Activated T-cell treated with anti-CD3 and anti-CD28 coated beads, Interleukin-2, amount 50 U/mL, for 24 hours (primary cell): ENCODE measurements around the gene CIT.
"Not testable (repeated sequence)": the region's sequence is repeated elsewhere in the genome, so short reads cannot be mapped to it uniquely, and the experiment has no call there.

Source experiments
- DNase-seq: peaks from one replicate; pipeline ENCODE4 v3.0.0-alpha.2; 2020
- H3K27ac Mint-ChIP-seq: 2 replicates; pipeline ENCODE4 v1.8.0; 2020; ENCODE audit warnings: mild to moderate bottlenecking, mixed read lengths
- H3K27me3 Mint-ChIP-seq: 2 replicates; pipeline ENCODE4 v1.8.0; 2020; ENCODE audit warnings: mixed read lengths
- H3K36me3 Mint-ChIP-seq: 2 replicates; pipeline ENCODE4 v1.8.0; 2020; ENCODE audit warnings: low read depth, mixed read lengths
- H3K4me1 Mint-ChIP-seq: 2 replicates; pipeline ENCODE4 v1.8.0; 2020; ENCODE audit warnings: low read depth, mixed read lengths
- H3K4me3 Mint-ChIP-seq: 2 replicates; pipeline ENCODE4 v1.8.0; 2020; ENCODE audit warnings: mild to moderate bottlenecking, moderate library complexity, mixed read lengths
- H3K9me3 Mint-ChIP-seq: 2 replicates; pipeline ENCODE4 v1.8.0; 2020; ENCODE audit warnings: mixed read lengths

The CIT gene

GRCh38 chr12:119667577-119668323 lies 209.4 kb downstream of the CIT start, which contains the start of gene PRKAB1:
Gene PRKAB1 (plus strand): TSS chr12:119668133. CDS start chr12:119668245, 112 bp downstream.
- Mint-ChIP-seq H3K4me1 (peaks cover 55% of the 10 kb centered on the region), H3K9me3 (no peaks in the 10 kb centered on the region), H3K4me3 (peak within 1 kb of the TSS; percentile 94), H3K27me3 (no peaks in the 10 kb centered on the region), H3K27ac (peak within 1 kb of the TSS; percentile 96), H3K36me3 (peaks cover 43% of the 10 kb centered on the region)
- peak; percentile 96 for DNase-seq

DNA sequence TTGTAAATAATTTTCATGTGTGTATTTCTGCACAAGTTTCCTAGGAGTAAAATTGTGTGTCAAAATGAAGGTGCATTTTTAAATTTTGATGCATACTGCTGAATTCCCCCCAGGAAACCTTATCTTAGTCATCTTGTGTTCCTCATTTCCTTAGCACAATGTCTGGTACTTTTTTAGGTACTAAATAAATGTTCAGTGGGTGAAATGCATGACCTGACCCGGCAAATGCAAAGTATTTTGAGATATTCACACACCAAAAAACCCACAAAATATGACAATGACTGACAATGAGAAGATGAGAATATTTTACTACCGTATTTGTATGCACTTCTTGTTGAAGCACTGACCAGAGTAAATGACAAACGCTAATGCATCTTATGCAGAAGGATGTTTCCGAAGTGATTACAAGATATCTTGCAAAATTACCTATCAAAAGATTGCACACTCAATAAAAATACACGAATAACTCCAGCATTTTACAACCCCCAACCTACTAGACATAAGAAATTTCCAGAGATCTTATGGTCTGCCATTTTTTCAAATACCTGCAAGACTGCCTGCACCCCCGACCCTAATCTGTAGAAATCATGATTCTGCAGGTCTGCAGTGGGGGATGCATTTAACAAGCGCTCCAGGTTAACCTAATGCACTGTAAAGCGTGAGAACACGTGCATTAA lies 210.1 kb downstream of the CIT start:
- H3K27ac Mint-ChIP-seq = peak overlapping the region; percentile 96
- no peak for DNase-seq
- H3K27me3 Mint-ChIP-seq = no peaks in the 10 kb centered on the region
- peak overlapping the region; percentile 94 for H3K4me3 Mint-ChIP-seq
- H3K9me3 Mint-ChIP-seq = no peaks in the 10 kb centered on the region
- H3K4me1 Mint-ChIP-seq = peaks cover 48% of the 10 kb centered on the region
- H3K36me3 Mint-ChIP-seq = peaks cover 36% of the 10 kb centered on the region

DNA sequence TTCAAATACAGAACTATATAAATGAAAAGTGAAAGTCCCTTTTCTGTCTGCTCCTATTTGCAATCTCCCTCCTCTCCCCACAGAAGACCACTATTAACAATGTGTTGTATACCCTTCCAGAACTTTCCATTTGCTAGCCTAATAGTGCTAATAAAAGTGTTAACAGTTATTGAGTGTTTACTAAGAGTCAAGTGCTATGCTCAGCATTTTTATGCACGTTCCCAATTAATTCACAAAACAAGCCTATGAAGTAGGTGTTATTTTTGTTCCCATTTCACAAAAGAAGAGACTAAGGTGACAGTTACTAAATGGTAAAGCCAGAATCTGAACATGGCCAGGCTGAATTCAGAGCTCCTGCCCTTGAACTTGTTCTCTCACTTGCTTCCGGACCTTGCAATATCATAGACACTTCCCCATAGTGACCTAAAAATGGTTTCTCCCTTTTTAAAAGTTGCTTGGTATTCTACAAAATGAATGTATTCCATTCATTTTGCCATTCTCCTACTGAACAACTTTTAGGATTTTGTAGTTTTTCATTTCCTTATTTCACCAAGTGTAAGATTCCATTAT lies 210.8 kb downstream of the CIT start:
- Mint-ChIP-seq H3K27me3 (no peaks in the 10 kb centered on the region), H3K4me3 (peak overlapping the region; percentile 94), H3K9me3 (no peaks in the 10 kb centered on the region), H3K27ac (peak overlapping the region; percentile 55), H3K4me1 (peaks cover 41% of the 10 kb centered on the region), H3K36me3 (peaks cover 29% of the 10 kb centered on the region)
- DNase-seq = no peak

DNA sequence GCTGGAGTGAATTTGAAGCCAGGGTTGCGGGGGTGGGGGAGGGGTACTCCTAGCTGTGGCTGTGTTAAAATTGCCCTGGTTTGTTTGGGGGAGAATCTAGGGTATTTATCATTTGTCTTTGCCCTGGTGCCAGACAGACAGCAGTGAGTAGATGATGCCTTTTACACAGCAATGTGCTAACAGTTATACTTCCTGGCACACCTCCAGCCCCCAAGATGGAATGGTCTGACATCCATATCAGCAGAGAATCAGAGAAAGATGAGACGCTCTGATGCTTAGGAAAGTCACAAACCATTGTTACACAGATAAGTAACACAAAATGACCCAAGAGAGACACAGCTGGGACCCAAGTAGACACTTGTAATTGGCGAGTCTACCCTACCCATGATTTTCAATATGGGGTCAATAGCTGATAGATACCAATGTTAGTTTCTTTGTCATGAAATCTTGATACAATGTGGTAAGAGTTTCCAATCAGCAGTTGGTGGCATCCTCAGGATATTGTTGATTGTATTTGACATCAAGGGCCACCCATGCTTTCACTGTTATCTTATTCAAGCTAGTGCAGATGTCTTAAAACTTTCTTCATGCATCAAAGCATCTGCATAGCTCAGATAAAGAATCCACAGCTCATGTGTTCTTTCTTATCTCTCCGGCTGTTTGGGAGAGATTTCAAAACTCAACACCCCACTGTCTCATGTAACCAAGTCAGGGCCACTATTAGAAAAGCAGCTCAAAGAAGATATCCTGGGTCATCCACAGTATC lies 211.8 kb downstream of the CIT start:
- Mint-ChIP-seq H3K4me1 (peaks cover 32% of the 10 kb centered on the region), H3K27me3 (no peaks in the 10 kb centered on the region), H3K27ac (no peak overlapping the region), H3K4me3 (no peak overlapping the region), H3K9me3 (no peaks in the 10 kb centered on the region), H3K36me3 (peaks cover 19% of the 10 kb centered on the region)
- DNase-seq = no peak

GRCh38 chr12:119664642-119665041 lies 212.5 kb downstream of the CIT start:
- H3K27ac Mint-ChIP-seq = no peak overlapping the region
- peaks cover 12% of the 10 kb centered on the region for H3K36me3 Mint-ChIP-seq

DNA sequence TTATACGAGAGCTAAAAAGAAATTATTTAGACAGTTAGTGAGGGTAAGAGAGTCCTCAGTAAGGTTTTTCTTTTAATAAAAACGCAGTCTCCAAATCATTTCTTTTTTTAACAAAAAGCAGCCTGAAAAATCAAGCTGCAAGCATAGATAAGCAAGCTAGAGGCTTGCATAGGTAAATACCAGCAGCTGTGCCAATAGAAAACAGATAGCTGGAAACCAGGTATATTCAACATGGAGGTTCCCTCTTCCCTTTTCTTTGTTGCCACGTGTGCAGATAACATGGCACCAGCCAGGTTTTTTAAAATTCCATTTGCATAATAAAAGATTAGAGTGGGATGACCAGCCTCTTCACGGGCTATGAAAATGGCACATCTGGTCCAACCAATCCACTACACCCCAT lies 215.2 kb downstream of the CIT start:
- no peaks in the 10 kb centered on the region for H3K27me3 Mint-ChIP-seq
- H3K27ac Mint-ChIP-seq = no peak overlapping the region
- no peak overlapping the region for H3K4me3 Mint-ChIP-seq
- no peak for DNase-seq
- no peaks in the 10 kb centered on the region for H3K9me3 Mint-ChIP-seq
- no peaks in the 10 kb centered on the region for H3K36me3 Mint-ChIP-seq
- peaks cover 12% of the 10 kb centered on the region for H3K4me1 Mint-ChIP-seq

More at GRCh38 chr12:119664642-119665041, 212.5 kb downstream of the CIT start:
- no peak overlapping the region for H3K4me3 Mint-ChIP-seq
- no peaks in the 10 kb centered on the region for H3K9me3 Mint-ChIP-seq
- no peaks in the 10 kb centered on the region for H3K27me3 Mint-ChIP-seq
- no peak for DNase-seq
- peaks cover 26% of the 10 kb centered on the region for H3K4me1 Mint-ChIP-seq

GRCh38 chr12:119660076-119660475 lies 217.0 kb downstream of the CIT start:
- no peaks in the 10 kb centered on the region for H3K27me3 Mint-ChIP-seq
- no peaks in the 10 kb centered on the region for H3K36me3 Mint-ChIP-seq
- H3K9me3 Mint-ChIP-seq = no peaks in the 10 kb centered on the region
- H3K4me3 Mint-ChIP-seq = no peak overlapping the region
- no peak overlapping the region for H3K27ac Mint-ChIP-seq
- DNase-seq = no peak
- H3K4me1 Mint-ChIP-seq = peaks cover 1% of the 10 kb centered on the region

DNA sequence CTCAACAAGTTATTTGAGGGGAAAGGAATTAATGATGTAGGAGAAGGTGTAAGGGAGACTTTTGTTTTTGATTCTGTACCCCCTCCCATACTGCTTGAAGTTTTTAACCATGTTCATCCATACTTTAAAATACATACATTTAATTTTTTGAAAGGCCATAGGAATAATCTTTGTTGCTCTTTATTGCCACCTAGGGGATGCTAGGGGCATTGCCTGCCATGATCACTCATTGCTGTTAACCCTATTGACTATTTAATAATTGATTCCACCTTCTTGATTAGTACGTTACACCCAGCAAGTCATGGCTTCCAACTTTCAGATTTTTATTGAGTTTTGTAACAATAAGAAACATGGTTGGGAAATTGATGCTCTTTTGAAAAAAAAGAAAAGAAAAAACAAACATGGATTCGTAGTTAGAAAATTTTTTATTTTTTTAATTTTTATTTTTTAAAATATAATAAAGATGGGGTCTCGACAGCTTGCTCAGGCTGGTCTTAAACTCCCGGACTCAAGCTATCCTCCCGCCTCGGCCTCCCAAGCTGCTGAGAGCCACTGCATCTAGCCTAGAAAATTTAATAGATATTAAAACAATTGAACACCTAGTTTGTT lies 217.7 kb downstream of the CIT start:
- Mint-ChIP-seq H3K4me3 (no peak overlapping the region), H3K9me3 (no peaks in the 10 kb centered on the region), H3K36me3 (no peaks in the 10 kb centered on the region), H3K27me3 (no peaks in the 10 kb centered on the region), H3K4me1 (peaks cover 1% of the 10 kb centered on the region), H3K27ac (no peak overlapping the region)
- no peak for DNase-seq

GRCh38 chr12:119658166-119658565 lies 219.0 kb downstream of the CIT start:
- not testable (repeated sequence) for H3K4me1 Mint-ChIP-seq, H3K27me3 Mint-ChIP-seq, DNase-seq, H3K9me3 Mint-ChIP-seq, H3K36me3 Mint-ChIP-seq, H3K27ac Mint-ChIP-seq, H3K4me3 Mint-ChIP-seq

GRCh38 chr12:119657001-119657400 lies 220.1 kb downstream of the CIT start:
- peaks cover 17% of the 10 kb centered on the region for H3K9me3 Mint-ChIP-seq
- not testable (repeated sequence) for H3K4me3 Mint-ChIP-seq, H3K36me3 Mint-ChIP-seq, DNase-seq, H3K27me3 Mint-ChIP-seq, H3K4me1 Mint-ChIP-seq, H3K27ac Mint-ChIP-seq

GRCh38 chr12:119652665-119653064 lies 224.5 kb downstream of the CIT start:
- Mint-ChIP-seq H3K27ac (no peak overlapping the region), H3K4me3 (no peak overlapping the region), H3K27me3 (peaks cover 7% of the 10 kb centered on the region), H3K36me3 (peaks cover 4% of the 10 kb centered on the region), H3K4me1 (no peaks in the 10 kb centered on the region), H3K9me3 (peaks cover 18% of the 10 kb centered on the region)
- DNase-seq = no peak

DNA sequence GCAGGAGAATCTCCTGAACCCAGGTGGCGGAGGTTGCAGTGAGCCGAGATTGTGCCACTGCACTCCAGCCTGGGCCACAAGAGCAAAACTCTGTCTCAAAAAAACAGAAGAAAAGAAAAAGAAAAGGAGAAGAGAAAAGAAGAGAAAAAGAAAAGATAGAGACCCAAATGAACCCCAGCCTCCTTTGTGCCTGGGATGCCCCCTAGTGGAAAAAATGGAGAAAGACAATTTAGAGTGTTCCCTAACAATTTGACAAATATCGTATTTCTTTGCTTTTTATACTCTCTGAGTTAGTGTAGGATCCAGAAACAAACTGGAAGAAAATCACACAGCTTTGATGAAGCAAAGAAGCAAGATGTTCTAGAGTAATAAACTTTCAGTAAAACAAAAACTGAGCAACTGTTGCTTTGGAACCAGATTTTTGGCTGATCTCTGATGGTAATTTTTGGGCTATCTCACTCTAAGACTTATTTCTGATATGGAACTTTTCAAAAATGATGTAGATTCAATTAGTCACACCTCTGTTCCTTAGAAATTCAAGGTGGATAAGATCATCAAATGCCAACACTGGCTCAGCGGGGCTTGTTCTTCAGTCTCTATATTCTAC lies 227.8 kb downstream of the CIT start:
- Mint-ChIP-seq H3K4me3 (no peak overlapping the region), H3K27ac (no peak overlapping the region), H3K27me3 (peaks cover 9% of the 10 kb centered on the region), H3K4me1 (no peaks in the 10 kb centered on the region), H3K36me3 (peaks cover 4% of the 10 kb centered on the region), H3K9me3 (peaks cover 18% of the 10 kb centered on the region)
- no peak for DNase-seq

GRCh38 chr12:119645535-119646059 lies 231.5 kb downstream of the CIT start:
- H3K27me3 Mint-ChIP-seq = peaks cover 28% of the 10 kb centered on the region
- DNase-seq = no peak
- no peaks in the 10 kb centered on the region for H3K4me1 Mint-ChIP-seq
- H3K27ac Mint-ChIP-seq = no peak overlapping the region
- no peaks in the 10 kb centered on the region for H3K9me3 Mint-ChIP-seq
- no peak overlapping the region for H3K4me3 Mint-ChIP-seq
- H3K36me3 Mint-ChIP-seq = no peaks in the 10 kb centered on the region

GRCh38 chr12:119644930-119645329 lies 232.2 kb downstream of the CIT start:
- Mint-ChIP-seq H3K4me3 (no peak overlapping the region), H3K27ac (no peak overlapping the region), H3K4me1 (no peaks in the 10 kb centered on the region), H3K9me3 (no peaks in the 10 kb centered on the region), H3K27me3 (peaks cover 28% of the 10 kb centered on the region), H3K36me3 (no peaks in the 10 kb centered on the region)
- DNase-seq = no peak
